CD14-positive monocyte (primary cell): ENCODE results near the gene CCDC93. TPM values are rescaled to one million over a fixed set of nuclear protein-coding genes. Genes with fewer than 3 reads are reported as not detected.

Source experiments
- DNase-seq, 3 donors: peaks; one replicate each; pipeline ENCODE4 v3.0.0-alpha.2; 2011 to 2022
- H2AFZ ChIP-seq: 2 replicates; pipeline ENCODE4 v1.6.0; 2012; ENCODE audit warnings: mild to moderate bottlenecking, low read depth, low read length, inconsistent platforms; ENCODE audit not compliant: insufficient read depth, poor library complexity, severe bottlenecking
- H3K27ac ChIP-seq, 2 donors: 1 replicate in 1 of 2; 2 replicates in 1 of 2; pipeline ENCODE4 v1.5.1; 2012 to 2013; ENCODE audit warnings: low read length in 2 of 2, control low read depth in 1 of 2, inconsistent platforms in 1 of 2, low read depth in 1 of 2, mild to moderate bottlenecking in 1 of 2
- H3K27me3 ChIP-seq, 2 donors: one replicate each; pipeline versions ENCODE4 v1.6.0 to v1.6.1; 2011 to 2013; ENCODE audit warnings: low read length in 2 of 2; ENCODE audit not compliant: control insufficient read depth in 2 of 2, insufficient read depth in 2 of 2
- H3K36me3 ChIP-seq, 2 donors: replicated peaks in 1 of 2; 1 replicate in 1 of 2; 2 replicates in 1 of 2; pipeline versions ENCODE4 v1.5.1 to v1.6.1; 2012 to 2013; ENCODE audit warnings: low read length in 2 of 2, control low read depth in 1 of 2, inconsistent platforms in 1 of 2, mild to moderate bottlenecking in 1 of 2; ENCODE audit not compliant: insufficient read depth in 2 of 2, control insufficient read depth in 1 of 2
- H3K4me1 ChIP-seq, 2 donors: 1 replicate in 1 of 2; 2 replicates in 1 of 2; pipeline versions ENCODE4 v1.5.1 to v1.6.1; 2012 to 2013; ENCODE audit warnings: low read length in 2 of 2, control low read depth in 1 of 2, inconsistent platforms in 1 of 2, mild to moderate bottlenecking in 1 of 2, moderate library complexity in 1 of 2; ENCODE audit not compliant: insufficient read depth in 2 of 2, control insufficient read depth in 1 of 2
- H3K4me2 ChIP-seq: replicated peaks from 2 replicates; pipeline ENCODE3; 2012; ENCODE audit warnings: low read length, moderate library complexity, mild to moderate bottlenecking; ENCODE audit not compliant: poor library complexity, severe bottlenecking; ENCODE audit errors: extremely low read depth
- H3K4me3 ChIP-seq, 3 experiments: fragments of 200-600 bp in 1 of 3; sonication (generic) in 1 of 3; replicated peaks in 1 of 3; 1 replicate in 2 of 3; 2 replicates in 1 of 3; pipeline ENCODE4 v1.5.1; 2011 to 2013; ENCODE audit warnings: low read length in 3 of 3, mild to moderate bottlenecking in 3 of 3, control low read depth in 2 of 3, low read depth in 2 of 3, inconsistent platforms in 1 of 3, moderate library complexity in 1 of 3
- H3K79me2 ChIP-seq: 2 replicates; pipeline ENCODE4 v1.6.0; 2012; ENCODE audit warnings: mild to moderate bottlenecking, control low read depth, inconsistent platforms, low read length, moderate library complexity; ENCODE audit not compliant: insufficient read depth
- H3K9ac ChIP-seq: 2 replicates; pipeline ENCODE4 v1.6.0; 2017; ENCODE audit warnings: low read length, mild to moderate bottlenecking; ENCODE audit not compliant: insufficient read depth, poor library complexity, severe bottlenecking
- H3K9me3 ChIP-seq, 2 donors: replicated peaks in 1 of 2; 1 replicate in 1 of 2; 2 replicates in 1 of 2; pipeline versions ENCODE4 v1.5.1 to v1.6.1; 2012 to 2013; ENCODE audit warnings: low read length in 2 of 2, control low read depth in 1 of 2; ENCODE audit not compliant: control insufficient read depth in 1 of 2, insufficient read depth in 1 of 2
- H4K20me1 ChIP-seq: 2 replicates; pipeline ENCODE4 v1.6.0; 2012; ENCODE audit warnings: mild to moderate bottlenecking, low read length, control low read depth, moderate library complexity; ENCODE audit not compliant: insufficient read depth
- H3K27ac Mint-ChIP-seq, 7 donors: one replicate each; pipeline ENCODE4 v1.8.0; 2020; ENCODE audit warnings: mild to moderate bottlenecking in 7 of 7, mixed read lengths in 7 of 7, moderate library complexity in 6 of 7, inconsistent platforms in 2 of 7
- H3K27me3 Mint-ChIP-seq, 3 donors: one replicate each; pipeline ENCODE4 v1.8.0; 2021 to 2022; ENCODE audit warnings: low read depth in 3 of 3, mild to moderate bottlenecking in 3 of 3, mixed read lengths in 3 of 3, moderate library complexity in 3 of 3, inconsistent platforms in 1 of 3
- H3K36me3 Mint-ChIP-seq, 2 donors: one replicate each; pipeline ENCODE4 v1.8.0; 2020; ENCODE audit warnings: mixed read lengths in 2 of 2, inconsistent platforms in 1 of 2, mild to moderate bottlenecking in 1 of 2
- H3K4me1 Mint-ChIP-seq: one replicate; pipeline ENCODE4 v1.8.0; 2020; ENCODE audit warnings: mild to moderate bottlenecking, mixed read lengths
- H3K4me3 Mint-ChIP-seq, 2 donors: one replicate each; pipeline ENCODE4 v1.8.0; 2020; ENCODE audit warnings: mild to moderate bottlenecking in 2 of 2, mixed read lengths in 2 of 2, moderate library complexity in 1 of 2
- H3K9me3 Mint-ChIP-seq, 7 donors: one replicate each; pipeline ENCODE4 v1.8.0; 2020 to 2022; ENCODE audit warnings: mixed read lengths in 7 of 7, mild to moderate bottlenecking in 6 of 7, moderate library complexity in 6 of 7, inconsistent platforms in 2 of 7
- CTCF ChIP-seq: fragments of 200-600 bp; IDR thresholded peaks from one replicate; pipeline ENCODE4 v1.8.0; 2022; ENCODE audit warnings: antibody characterized with exemption, mild to moderate bottlenecking
- WGBS: methylation state at CpG from one replicate; pipeline ENCODE4 v1.1.5; 2013; ENCODE audit warnings: missing lambda C conversion rate; ENCODE audit not compliant: insufficient coverage; 5-methylcytosine and 5-hydroxymethylcytosine counted together
- intact Hi-C, 2 donors: fragments of 100-400 bp; cut with micrococcal nuclease; formaldehyde crosslinking; loops; one replicate each; pipeline versions ENCODE4 v1.15.0 to v1.15.1; 2023
- polyA plus RNA-seq, 3 donors: library from polyadenylated mRNA; depleted of rRNA in 1 of 3; unstranded in 2 of 3; stranded (reverse) in 1 of 3; fragments of 300-500 nt in 2 of 3; fragments of >200 nt in 1 of 3; fragmentation: Illumina TruSeq in 2 of 3; gene quantifications; 1 replicate in 2 of 3; 2 replicates in 1 of 3; pipeline ENCODE4 v1.2.3, GENCODE V29; 2012 to 2021

Gene CCDC93
- polyA plus RNA-seq, 3 donors = 2.5 to 20.7 (median 5.8) TPM

- peaks cover 32 to 72% of the 10 kb centered on the region in 2 donors for H3K36me3 ChIP-seq
- Mint-ChIP-seq H3K27ac (peak overlapping the region in 5 of 7 donors; percentile 67 to 97 (median 84)), H3K4me1 (peaks cover 31% of the 10 kb centered on the region), H3K27me3 (peaks cover 0 to 4% (median 0%) of the 10 kb centered on the region in 3 donors), H3K9me3 (no peaks in the 10 kb centered on the region), H3K36me3 (peaks cover 60 to 65% of the 10 kb centered on the region in 2 donors), H3K4me3 (no peak overlapping the region)
- no peak overlapping the region for H3K4me2 ChIP-seq
- no CpG with 5 or more reads among the region's 5 CpGs for WGBS
- no peaks in the 10 kb centered on the region for H3K27me3 ChIP-seq
- peaks cover 21% of the 10 kb centered on the region for H3K79me2 ChIP-seq
- no peak overlapping the region for H3K4me3 ChIP-seq
- H3K9ac ChIP-seq = no peak overlapping the region
- no peak for TF ChIP-seq CTCF
- H3K27ac ChIP-seq = peak overlapping the region in 1 of 2 donors; percentile 93
- intact Hi-C loops = no loop called here
- H4K20me1 ChIP-seq = peaks cover 23% of the 10 kb centered on the region
- no peak overlapping the region for H2AFZ ChIP-seq
- no peaks in the 10 kb centered on the region for H3K9me3 ChIP-seq
- H3K4me1 ChIP-seq = peaks cover 33 to 34% of the 10 kb centered on the region in 2 donors
- peak in 1 of 3 donors; percentile 23 for DNase-seq
Measured at GRCh38 chr2:117982376-117983033, 31.4 kb downstream of the CCDC93 start.

GRCh38 chr2:117981810-117982209 is 32.1 kb downstream of the CCDC93 start:
- H3K4me3 ChIP-seq = no peak overlapping the region
- Mint-ChIP-seq H3K4me3 (no peak overlapping the region), H3K27ac (peak overlapping the region in 6 of 7 donors; percentile 21 to 98 (median 94)), H3K27me3 (peaks cover 0 to 4% (median 0%) of the 10 kb centered on the region in 3 donors), H3K4me1 (peaks cover 31% of the 10 kb centered on the region), H3K9me3 (no peaks in the 10 kb centered on the region), H3K36me3 (peaks cover 62 to 67% of the 10 kb centered on the region in 2 donors)
- peaks cover 23% of the 10 kb centered on the region for H4K20me1 ChIP-seq
- H3K9ac ChIP-seq = no peak overlapping the region
- intact Hi-C loops = no loop called here
- peaks cover 33 to 34% of the 10 kb centered on the region in 2 donors for H3K4me1 ChIP-seq
- whole genome bisulfite sequencing = no CpG with 5 or more reads among the region's 1 CpG
- no peak overlapping the region for H3K4me2 ChIP-seq
- no peaks in the 10 kb centered on the region for H3K9me3 ChIP-seq
- H3K27me3 ChIP-seq = no peaks in the 10 kb centered on the region
- TF ChIP-seq CTCF = no peak
- H3K36me3 ChIP-seq = peaks cover 35 to 72% of the 10 kb centered on the region in 2 donors
- H3K27ac ChIP-seq = peak overlapping the region in 1 of 2 donors; percentile 93
- DNase-seq = peak in 1 of 3 donors; percentile 13
- peaks cover 23% of the 10 kb centered on the region for H3K79me2 ChIP-seq
- no peak overlapping the region for H2AFZ ChIP-seq
